ENCODE results near the gene CDH13.

- TF ChIP-seq CTCF (IDR thresholded peaks at IDR 0.05; ENCODE audit: extremely low read depth in 1 of 2, insufficient read depth in 1 of 2, low read depth in 1 of 2, low read length in 2 of 2) (no peak), FOS (IDR thresholded peaks at IDR 0.05; ENCODE audit: borderline replicate concordance, insufficient read depth, low read length) (no peak), EZH2 (IDR thresholded peaks at IDR 0.05; ENCODE audit: borderline replicate concordance, low read depth, low read length, severe bottlenecking) (no peak), POLR2AphosphoS5 (IDR thresholded peaks at IDR 0.05; ENCODE audit: insufficient read depth, low read depth, low read length) (no peak), POLR2A (IDR thresholded peaks at IDR 0.05; ENCODE audit: low read depth, low read length) (no peak), MAX (IDR thresholded peaks at IDR 0.05; ENCODE audit: insufficient read depth, insufficient read length) (no peak), JUN (IDR thresholded peaks at IDR 0.05; ENCODE audit: borderline replicate concordance, insufficient read depth, insufficient read length, low read depth) (no peak)
Measured at GRCh38 chr16:82900559-82900958, 273.8 kb downstream of the CDH13 start.

All from endothelial cell of umbilical vein (primary cell).